Neural cell (in vitro differentiated cells): ENCODE data around the gene GAS7. TPM values are rescaled to one million over a fixed set of nuclear protein-coding genes. Genes with fewer than 3 reads are reported as not detected.

Experiments used
- H2AFZ ChIP-seq: fragments of 200-600, 300-800 bp; sonication (generic), shearing (Covaris generic); 2 replicates; pipeline ENCODE4 v1.6.0; 2014; ENCODE audit warnings: low read depth, mild to moderate bottlenecking, antibody characterized with exemption, low read length, moderate library complexity
- H3F3A ChIP-seq: fragments of 200-600 bp; shearing (Covaris generic); 2 replicates; pipeline ENCODE4 v1.6.1; 2016; ENCODE audit warnings: mild to moderate bottlenecking, moderate library complexity, mixed read lengths, antibody characterized with exemption, low read length; ENCODE audit not compliant: insufficient read depth, poor library complexity, severe bottlenecking
- H3K27ac ChIP-seq: fragments of 200-600, 300-800 bp; sonication (generic), shearing (Covaris generic); 2 replicates; pipeline ENCODE4 v1.5.1; 2014; ENCODE audit warnings: mild to moderate bottlenecking, low read length, moderate library complexity
- H3K27me3 ChIP-seq: fragments of 300-800, 200-600 bp; sonication (generic), shearing (Covaris generic); 2 replicates; pipeline ENCODE4 v1.6.0; 2014; ENCODE audit warnings: mild to moderate bottlenecking, low read depth, low read length, moderate library complexity; ENCODE audit not compliant: insufficient read depth
- H3K36me3 ChIP-seq: fragments of 300-800, 200-600 bp; sonication (generic), shearing (Covaris generic); 2 replicates; pipeline ENCODE4 v1.5.1; 2014; ENCODE audit warnings: mild to moderate bottlenecking, antibody characterized with exemption, low read length, moderate library complexity; ENCODE audit not compliant: insufficient read depth
- H3K4me2 ChIP-seq: fragments of 300-800, 200-600 bp; sonication (generic), shearing (Covaris generic); 2 replicates; pipeline ENCODE4 v1.6.0; 2014; ENCODE audit warnings: mild to moderate bottlenecking, low read length
- H3K4me3 ChIP-seq: fragments of 300-800, 200-600 bp; sonication (generic), shearing (Covaris generic); 2 replicates; pipeline ENCODE4 v1.5.1; 2014; ENCODE audit warnings: mild to moderate bottlenecking, low read length, moderate library complexity
- H3K79me2 ChIP-seq: fragments of 200-600 bp; shearing (Covaris generic); replicated peaks from 2 replicates; pipeline ENCODE4 v1.6.0; 2014; ENCODE audit warnings: mild to moderate bottlenecking, low read length, moderate library complexity; ENCODE audit not compliant: insufficient read depth
- H3K9ac ChIP-seq: fragments of 300-800, 200-600 bp; sonication (generic), shearing (Covaris generic); 2 replicates; pipeline ENCODE4 v1.6.1; 2016; ENCODE audit warnings: mild to moderate bottlenecking, low read length, mixed read lengths
- H3K9me2 ChIP-seq: fragments of 200-600 bp; shearing (Covaris generic); 2 replicates; pipeline ENCODE4 v1.6.1; 2016; ENCODE audit warnings: mild to moderate bottlenecking, low read length, mixed read lengths; ENCODE audit not compliant: insufficient read depth
- H3K9me3 ChIP-seq: fragments of 200-600, 300-800 bp; sonication (generic), shearing (Covaris generic); 2 replicates; pipeline ENCODE4 v1.6.1; 2016; ENCODE audit warnings: mild to moderate bottlenecking, mixed run types, low read length, moderate library complexity, mixed read lengths
- H4K20me1 ChIP-seq: fragments of 200-600 bp; shearing (Covaris generic); 2 replicates; pipeline ENCODE4 v1.6.1; 2016; ENCODE audit warnings: mild to moderate bottlenecking, mixed run types; ENCODE audit not compliant: insufficient read depth
- CTCF ChIP-seq: fragments of 450-650 bp; IDR thresholded peaks from 2 replicates; pipeline ENCODE4 v1.5.1; 2014; ENCODE audit warnings: antibody characterized with exemption, mild to moderate bottlenecking, moderate library complexity; ENCODE audit not compliant: poor library complexity, severe bottlenecking
- EP300 ChIP-seq: fragments of 450-650 bp; conservative IDR thresholded peaks from 2 replicates; pipeline ENCODE4 v1.6.1; 2014; ENCODE audit warnings: antibody characterized with exemption, mild to moderate bottlenecking, moderate library complexity; ENCODE audit not compliant: poor library complexity, severe bottlenecking
- EZH2 ChIP-seq: fragments of 200-600, 300-800 bp; shearing (Covaris generic), sonication (generic); IDR thresholded peaks from 2 replicates; pipeline ENCODE4 v1.6.1; 2014; ENCODE audit warnings: antibody characterized with exemption, low read length, borderline replicate concordance, mild to moderate bottlenecking; ENCODE audit not compliant: insufficient read depth, poor library complexity, severe bottlenecking
- MXI1 ChIP-seq: fragments of 450-650 bp; conservative IDR thresholded peaks from 2 replicates; pipeline ENCODE4 v1.6.1; 2014; ENCODE audit warnings: antibody characterized with exemption, mild to moderate bottlenecking; ENCODE audit not compliant: poor library complexity, severe bottlenecking
- POLR2AphosphoS5 ChIP-seq: IDR thresholded peaks from 2 replicates; pipeline ENCODE4 v1.6.1; 2012
- RAD21 ChIP-seq: fragments of 450-650 bp; conservative IDR thresholded peaks from 2 replicates; pipeline ENCODE4 v1.6.1; 2014; ENCODE audit warnings: antibody characterized with exemption, mild to moderate bottlenecking, moderate library complexity
- REST ChIP-seq: IDR thresholded peaks from 2 replicates; pipeline ENCODE4 v1.6.1; 2012; ENCODE audit warnings: borderline replicate concordance
- SMC3 ChIP-seq: fragments of 450-650 bp; conservative IDR thresholded peaks from 2 replicates; pipeline ENCODE4 v1.6.1; 2014; ENCODE audit warnings: antibody characterized with exemption, mild to moderate bottlenecking, moderate library complexity; ENCODE audit not compliant: poor library complexity
- TAF1 ChIP-seq: IDR thresholded peaks from 2 replicates; pipeline ENCODE4 v1.6.1; 2012; ENCODE audit warnings: low read depth
- polyA plus RNA-seq: library from polyadenylated mRNA; depleted of rRNA; stranded (reverse); fragments of >200 nt; gene quantifications from 2 replicates; pipeline ENCODE4 v1.2.3, GENCODE V29; 2014

Gene GAS7
- polyA plus RNA-seq, 1 donor from 2014 or later = 23.6 TPM

GRCh38 chr17:9982159-9982558, 216.2 kb downstream of the GAS7 start:
- Histone ChIP-seq H3K9me3 (no peaks in the 10 kb centered on the region), H4K20me1 (no peaks in the 10 kb centered on the region), H3K9ac (no peak overlapping the region), H3K9me2 (no peaks in the 10 kb centered on the region), H3F3A (no peaks in the 10 kb centered on the region), H3K4me2 (no peak overlapping the region), H3K79me2 (no peaks in the 10 kb centered on the region), H3K27me3 (no peaks in the 10 kb centered on the region), H3K36me3 (no peaks in the 10 kb centered on the region), H3K4me3 (no peak overlapping the region), H2AFZ (no peak overlapping the region), H3K27ac (no peak overlapping the region)
- TF ChIP-seq SMC3 = no peak
- TF ChIP-seq TAF1 = no peak
- TF ChIP-seq RAD21 = no peak
- TF ChIP-seq CTCF = no peak
- TF ChIP-seq EP300 = no peak
- no peak for TF ChIP-seq POLR2AphosphoS5
- no peak for TF ChIP-seq REST
- no peak for TF ChIP-seq MXI1
- TF ChIP-seq EZH2 = no peak

GRCh38 chr17:9981344-9981915, 217.0 kb downstream of the GAS7 start:
- H3K9me3 ChIP-seq = no peaks in the 10 kb centered on the region
- no peak overlapping the region for H3K9ac ChIP-seq
- no peak overlapping the region for H3K4me2 ChIP-seq
- no peak overlapping the region for H3K27ac ChIP-seq
- no peaks in the 10 kb centered on the region for H3F3A ChIP-seq
- H3K9me2 ChIP-seq = no peaks in the 10 kb centered on the region
- H3K36me3 ChIP-seq = no peaks in the 10 kb centered on the region
- no peak overlapping the region for H3K4me3 ChIP-seq
- TF ChIP-seq EZH2 (no peak), REST (no peak), CTCF (no peak), RAD21 (no peak), EP300 (no peak), TAF1 (no peak), SMC3 (no peak), MXI1 (no peak), POLR2AphosphoS5 (no peak)
- H2AFZ ChIP-seq = no peak overlapping the region
- H3K79me2 ChIP-seq = no peaks in the 10 kb centered on the region
- H4K20me1 ChIP-seq = no peaks in the 10 kb centered on the region
- H3K27me3 ChIP-seq = no peaks in the 10 kb centered on the region
